Activated CD4-positive, CD25-positive, alpha-beta regulatory T cell treated with anti-CD3 and anti-CD28 coated beads, Interleukin-2, amount 50 U/mL, for 16 hours (primary cell): Measurements from ENCODE around the gene MED13L.

ENCODE experiments used
- DNase-seq: peaks from one replicate; pipeline ENCODE4 v3.0.0-alpha.2; 2020; ENCODE audit warnings: low read depth, low spot score

Gene MED13L

DNA sequence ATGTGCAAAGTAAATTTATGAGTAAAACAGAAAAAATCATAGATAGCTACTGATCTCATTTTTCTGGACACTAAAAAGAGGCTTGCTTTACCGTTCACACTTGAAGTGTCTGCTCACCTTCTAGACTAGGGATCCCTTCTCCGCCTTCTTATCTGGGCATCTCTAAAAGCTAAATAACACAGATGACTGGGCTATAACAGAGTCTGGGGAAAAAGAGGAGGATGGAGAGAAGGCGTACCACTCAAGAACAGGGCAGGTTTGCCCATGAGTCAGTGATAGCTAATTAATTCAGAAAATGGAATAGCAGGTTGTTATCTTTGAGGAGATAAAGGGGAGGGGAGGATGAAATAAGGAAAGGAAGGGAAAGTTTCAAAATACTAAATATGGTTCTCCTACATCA lies 185.3 kb downstream of the MED13L start:
- no peak for DNase-seq

DNA sequence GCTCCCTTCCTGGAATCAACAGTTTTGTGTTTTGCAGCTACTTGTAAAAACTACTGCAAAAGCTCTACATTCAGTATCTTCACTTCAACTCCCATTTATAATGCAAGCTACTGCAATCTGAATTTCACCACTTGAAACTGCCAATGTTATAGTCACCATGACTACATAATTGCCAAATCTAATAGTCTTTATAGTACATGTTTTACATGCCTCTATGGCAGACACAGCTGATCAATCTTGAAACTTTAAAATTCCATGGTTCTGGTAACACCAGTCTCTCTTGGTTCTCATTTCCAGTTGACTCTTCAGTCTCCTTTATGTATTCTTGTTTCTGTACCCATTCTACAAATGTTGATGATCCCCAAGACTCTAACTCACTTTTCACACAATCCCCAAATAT lies 185.9 kb downstream of the MED13L start:
- no peak for DNase-seq

DNA sequence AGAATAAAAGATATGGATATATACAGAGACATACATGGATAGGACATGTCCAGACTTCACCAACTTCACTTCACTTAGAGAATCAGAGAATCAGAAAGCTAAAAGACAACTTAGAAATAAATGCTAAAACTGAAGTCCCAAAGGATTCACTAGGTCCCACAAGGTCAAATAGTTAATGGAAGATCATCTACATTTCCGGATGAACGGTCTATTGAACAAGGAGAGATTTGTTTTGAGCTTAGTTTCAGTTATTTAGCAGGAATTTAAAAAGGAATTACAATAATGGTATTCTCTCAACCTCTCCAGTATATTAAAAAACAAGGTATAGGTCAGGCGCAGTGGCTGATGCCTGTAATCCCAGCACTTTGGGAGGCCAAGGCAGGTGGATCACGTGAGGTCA lies 187.0 kb downstream of the MED13L start:
- no peak for DNase-seq

DNA sequence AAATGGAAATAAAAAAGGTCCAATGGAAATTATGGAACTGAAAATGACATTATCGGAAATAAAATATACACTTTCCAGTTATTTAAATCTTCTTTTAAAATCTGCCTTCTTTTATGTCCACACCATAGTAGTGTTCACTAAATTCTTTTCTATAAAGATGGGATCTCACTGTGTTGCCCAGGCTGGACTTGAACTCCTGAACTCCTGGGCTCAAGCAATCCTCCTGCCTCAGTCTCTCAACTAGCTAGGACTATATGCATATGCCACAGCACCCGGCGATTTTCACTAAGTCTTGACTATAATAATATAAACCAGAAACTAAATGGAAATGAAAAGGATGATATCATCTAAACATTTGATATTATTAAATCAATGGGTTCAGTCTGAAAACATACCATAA lies 188.4 kb downstream of the MED13L start:
- DNase-seq, result no peak

DNA sequence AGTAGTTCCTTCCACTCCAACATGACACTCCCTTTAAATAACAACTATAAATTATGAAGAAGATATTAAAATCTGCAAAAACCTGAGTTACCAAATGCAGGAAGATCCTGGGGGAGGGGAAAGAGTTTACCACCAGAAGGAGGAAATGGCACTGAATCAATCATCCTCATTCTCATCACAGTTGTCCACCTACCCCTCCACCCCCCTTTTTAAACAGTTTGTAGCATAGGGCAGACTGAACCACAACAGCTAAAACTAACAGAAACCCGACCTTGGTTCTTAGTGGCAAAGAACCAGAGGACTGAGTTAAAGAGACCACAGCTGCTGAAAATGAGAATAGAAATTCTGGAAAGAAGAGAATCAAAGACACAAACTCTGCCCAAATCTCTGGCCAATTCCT lies 189.5 kb downstream of the MED13L start:
- DNase-seq, result no peak

DNA sequence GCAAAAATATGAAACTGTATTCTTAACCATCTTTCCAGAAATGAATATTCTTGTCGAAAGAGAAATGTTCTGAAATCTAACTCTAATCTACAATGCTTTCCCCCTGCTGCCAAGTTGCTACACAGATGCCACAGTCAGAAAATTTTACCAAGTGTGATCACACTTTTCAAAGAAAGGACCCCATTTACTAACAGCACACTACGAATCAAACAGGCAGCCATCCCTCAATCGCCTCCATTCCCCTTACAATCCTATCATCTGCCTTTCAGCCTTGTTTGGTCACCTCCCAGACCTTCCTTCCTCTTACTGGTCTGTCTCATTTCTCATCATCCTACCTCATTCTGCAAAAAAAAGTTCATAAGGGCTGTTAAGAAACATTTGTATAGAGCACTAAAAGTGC lies 190.1 kb downstream of the MED13L start:
- DNase-seq, result no peak

DNA sequence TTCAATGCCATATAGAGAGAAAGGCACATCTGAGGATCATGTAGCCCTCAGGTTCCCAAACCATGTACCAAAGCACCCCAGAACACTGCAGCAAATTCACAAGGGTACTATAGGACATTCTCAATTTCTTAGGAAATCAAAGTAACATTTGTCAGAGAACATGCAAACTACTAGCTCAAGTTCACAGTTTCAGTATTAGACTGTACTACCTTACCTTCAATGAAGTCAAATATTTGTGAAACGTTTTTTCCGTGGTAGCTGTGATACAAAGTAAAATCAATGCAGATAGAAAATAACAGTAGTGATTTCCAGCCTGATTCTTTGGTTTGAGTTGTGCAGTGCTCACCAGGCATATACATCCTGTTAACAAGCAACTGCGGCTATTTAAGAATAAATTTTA lies 197.1 kb downstream of the MED13L start:
- no peak for DNase-seq

DNA sequence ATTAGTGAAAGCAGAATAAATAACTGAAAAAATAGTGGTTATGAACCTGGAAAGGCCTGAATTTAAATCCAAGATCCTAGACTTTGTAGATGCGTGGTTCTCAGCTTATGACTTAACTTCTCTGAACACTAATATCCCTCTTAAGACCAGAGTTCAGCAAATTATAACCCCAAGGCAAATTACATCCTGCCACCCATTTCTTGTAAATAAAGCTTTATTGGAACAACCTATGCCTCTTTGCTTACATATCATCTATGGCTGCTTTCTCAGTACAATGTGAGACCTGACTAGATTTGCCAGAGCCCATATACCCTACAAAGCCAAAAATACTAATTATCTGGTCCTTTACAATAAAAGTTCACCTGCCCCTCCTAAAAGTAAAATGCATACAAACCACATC lies 199.1 kb downstream of the MED13L start:
- DNase-seq, result no peak

DNA sequence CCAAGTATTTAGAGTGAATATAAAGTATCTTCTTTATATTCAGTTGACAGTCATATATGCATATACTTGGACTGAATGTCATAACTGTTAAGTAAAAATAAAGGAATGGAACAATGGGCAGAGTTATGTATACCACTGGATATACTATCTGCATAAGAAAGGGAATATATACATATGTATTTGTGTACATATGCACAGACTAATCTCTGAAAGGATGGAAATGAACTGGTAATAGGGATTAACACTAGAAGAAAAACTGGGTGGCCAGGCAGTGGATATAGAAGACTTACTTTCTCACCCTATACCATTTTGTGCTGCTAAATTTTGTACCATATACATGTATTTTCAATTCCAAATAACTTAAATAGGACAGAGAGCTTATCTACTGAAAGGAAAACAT lies 200.1 kb downstream of the MED13L start:
- DNase-seq, result no peak

DNA sequence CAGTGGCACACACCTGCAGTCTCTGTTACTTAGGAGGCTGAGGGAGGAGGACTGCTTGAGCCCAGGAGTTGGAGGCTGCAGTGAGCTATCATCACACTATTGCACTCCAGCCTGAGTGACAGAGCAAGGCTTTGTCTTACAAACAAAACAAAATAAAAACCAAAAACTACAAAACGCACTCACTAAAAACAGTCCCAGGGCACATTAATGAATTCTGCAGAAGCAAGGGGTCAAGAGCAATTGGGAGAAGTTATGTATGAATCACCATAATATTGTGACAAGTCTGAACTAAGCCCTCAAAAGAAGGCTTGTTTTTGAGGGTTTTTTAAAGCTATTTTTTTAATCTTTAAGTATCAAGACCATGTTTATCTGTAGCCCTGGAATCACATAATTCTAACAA lies 201.1 kb downstream of the MED13L start:
- DNase-seq, result no peak

DNA sequence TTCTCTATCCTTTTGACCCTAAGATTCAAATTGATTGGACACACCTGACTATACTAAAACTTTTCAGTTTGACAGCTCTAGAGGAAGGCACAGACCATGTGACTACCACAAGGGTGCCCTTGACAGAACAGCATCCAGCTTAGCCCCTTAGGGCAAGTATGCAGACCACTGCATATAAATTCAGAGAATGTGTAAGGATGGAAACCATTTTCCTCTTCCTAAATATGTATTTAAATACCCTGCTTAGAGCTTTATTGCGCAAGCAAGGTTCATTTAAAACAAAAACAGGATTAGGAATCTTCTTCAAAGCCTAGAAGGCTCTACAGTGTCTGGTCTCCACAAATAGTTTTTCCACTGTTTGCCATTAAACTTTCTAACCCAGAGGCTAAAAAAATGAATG lies 202.8 kb downstream of the MED13L start:
- DNase-seq, result no peak

DNA sequence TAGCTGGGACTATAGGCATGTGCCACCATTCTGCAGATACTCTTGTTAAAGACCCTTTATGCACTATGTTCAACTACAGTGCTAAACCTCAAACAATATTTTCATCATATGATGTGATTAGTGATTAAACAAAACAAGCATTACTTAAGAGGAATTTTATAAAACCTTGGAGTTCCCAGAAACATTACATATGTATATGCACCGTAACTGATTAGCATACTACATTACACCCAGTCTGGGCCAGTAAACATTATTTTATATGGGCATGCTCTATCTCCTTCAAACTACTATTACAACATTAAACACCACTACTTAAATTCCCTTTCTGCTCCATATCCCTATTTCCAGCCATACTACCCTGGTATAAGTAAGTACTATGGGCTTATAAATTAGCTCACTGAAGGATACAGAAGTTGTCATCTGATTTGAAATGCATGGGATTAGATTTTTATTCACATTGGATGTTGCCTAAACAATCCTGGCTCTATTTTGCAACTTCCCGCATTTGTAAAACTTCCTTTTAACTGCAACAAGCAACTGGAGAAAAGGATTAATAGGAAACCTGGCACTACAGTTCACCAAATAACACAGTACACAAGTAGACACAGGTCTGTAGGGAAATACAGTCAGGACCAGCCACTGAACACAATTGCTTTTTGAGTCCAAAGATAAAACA lies 205.8 kb downstream of the MED13L start:
- DNase-seq, result no peak

DNA sequence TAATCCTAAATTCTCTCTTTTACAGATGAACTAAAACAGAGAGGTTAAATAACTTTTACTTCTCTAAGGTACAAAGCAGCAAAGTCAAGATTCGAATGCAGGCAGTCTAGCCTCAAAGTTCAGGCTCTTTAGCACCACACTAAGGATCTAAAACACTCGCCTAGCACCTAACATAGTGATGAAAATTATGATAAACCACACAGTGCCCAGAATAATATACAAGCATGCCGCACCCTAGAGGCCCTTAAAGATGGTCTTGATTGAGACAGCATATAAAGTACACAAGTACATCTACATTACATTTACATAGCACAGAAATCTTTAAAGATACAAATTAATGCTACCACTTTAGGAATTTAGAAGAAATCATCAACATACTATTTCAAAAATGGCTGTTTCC lies 207.0 kb downstream of the MED13L start:
- no peak for DNase-seq

DNA sequence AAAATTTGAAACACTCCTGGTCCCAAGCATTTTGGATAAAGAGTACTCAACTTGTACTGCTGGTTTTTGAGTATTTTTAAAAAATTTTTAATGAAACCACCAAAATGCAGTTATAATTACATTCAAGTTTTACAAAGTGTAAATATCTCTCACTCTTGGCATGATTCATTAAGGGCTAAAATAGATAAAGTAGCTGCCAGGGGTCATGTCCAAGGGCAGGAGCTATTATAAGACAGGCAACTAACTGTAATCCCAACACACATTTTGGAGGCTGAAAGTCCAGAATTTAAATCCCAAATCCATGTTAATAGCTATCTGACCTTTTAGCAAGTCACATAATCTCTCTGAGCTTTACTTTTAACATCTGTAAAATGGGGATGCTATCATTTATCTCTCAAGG lies 207.6 kb downstream of the MED13L start:
- no peak for DNase-seq

DNA sequence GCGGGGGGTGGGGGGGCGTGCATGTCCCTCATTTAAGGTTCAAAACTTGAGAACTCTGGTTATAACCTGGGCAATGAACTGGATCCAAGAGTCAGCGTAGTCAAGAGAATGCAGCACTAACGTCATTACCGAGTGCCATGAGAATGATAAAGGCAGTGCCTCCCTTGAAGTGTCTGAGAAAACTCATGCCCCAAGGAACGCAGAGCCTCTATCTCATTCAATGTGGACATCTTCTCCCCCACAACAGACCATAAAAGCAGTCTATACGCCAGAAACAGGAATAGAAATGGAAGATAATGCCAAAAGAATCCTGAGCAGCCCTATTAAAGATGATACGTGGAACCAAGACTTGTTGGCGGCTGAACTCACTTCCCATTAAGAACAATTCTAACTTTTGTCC lies 208.6 kb downstream of the MED13L start:
- no peak for DNase-seq

DNA sequence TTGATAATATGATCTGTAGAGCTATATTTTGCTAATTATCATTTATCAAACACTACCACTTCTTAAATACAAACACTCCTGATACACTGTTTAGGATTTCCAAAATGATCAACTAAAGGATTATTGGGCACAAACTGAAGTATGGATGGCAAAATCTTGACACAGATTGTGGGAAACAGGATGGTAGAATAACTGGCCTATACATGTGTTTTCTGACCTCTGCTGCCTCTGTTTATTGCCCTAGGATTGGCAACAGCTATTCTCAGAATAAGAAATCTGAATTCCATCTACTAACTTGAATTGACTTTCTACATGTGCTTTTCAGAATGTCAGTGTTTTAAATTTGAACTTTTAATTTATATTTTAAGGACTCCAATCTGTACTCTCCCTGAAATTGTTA lies 209.1 kb downstream of the MED13L start:
- no peak for DNase-seq

DNA sequence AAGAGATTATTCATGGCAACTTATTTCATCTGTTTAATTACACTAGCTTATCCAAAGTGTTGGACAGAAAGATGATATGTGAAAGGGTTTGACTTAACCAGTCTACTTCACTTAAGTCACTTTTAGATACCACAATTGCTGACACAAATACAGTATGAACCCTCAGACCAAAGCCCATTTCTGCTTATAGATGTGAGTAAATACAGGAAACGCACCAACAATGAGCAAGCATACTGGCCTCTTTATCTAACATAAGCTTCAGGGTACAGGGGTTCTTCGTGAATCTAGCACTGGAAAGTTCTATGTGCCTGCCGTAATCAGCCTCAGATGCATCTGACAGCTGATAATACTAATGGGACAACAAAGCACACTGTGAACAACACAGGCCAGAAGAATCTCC lies 209.6 kb downstream of the MED13L start:
- DNase-seq, result no peak

DNA sequence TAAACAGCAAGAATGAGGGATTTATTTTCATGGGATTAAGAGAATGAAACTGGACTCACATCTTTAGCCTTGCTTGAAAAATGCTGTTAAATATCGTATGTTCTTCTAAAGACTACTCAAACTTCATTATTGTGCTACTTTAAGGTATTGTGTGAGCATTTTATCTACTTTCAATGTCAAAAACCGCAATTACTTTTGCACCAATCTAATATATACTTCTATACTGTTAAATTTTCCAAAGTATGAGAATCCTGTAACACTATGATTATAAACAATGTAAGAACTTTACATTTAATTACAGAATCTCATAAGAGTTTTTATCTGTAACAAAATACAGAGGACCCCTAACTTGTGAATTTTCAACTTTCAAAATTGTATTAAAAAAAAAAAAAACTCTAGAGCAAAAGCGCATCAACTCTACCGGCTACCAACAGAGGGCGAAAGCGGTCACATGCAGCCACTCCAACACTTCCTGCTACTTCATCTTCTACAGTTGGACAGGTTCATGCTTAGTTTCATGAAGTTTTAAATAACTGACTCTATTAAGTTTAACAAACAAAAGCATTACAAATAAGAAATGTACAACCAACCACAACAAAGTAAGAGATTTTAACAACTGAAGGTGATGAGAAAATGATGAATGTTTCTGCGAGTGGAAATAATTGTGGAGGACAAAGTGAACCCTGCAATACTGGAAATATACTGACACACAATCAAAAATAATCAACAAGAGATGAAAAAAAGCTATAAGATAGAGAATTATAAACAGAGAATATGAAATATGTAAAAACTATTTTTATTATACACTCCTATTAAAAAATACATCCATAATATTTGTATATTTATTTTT lies 210.9 kb downstream of the MED13L start:
- DNase-seq, result peak; percentile 11

DNA sequence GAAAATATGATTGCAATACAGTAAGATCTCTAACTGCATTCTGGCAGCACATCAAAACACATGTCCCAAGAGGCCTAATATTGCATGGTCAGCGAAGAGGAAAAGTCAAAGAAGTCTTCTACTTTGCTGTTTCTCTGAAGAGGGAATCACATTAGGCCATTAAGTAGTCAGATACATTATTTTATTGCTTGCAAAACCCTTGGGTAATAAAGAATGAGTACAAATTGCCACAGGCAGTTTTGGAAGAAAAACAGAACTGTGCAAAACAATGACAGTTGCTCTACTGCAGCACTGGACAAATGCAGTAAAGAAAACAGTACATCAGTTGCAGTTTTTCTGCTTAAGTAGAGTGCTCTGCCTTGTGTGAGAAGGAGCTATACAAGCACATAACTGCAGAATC lies 211.9 kb downstream of the MED13L start:
- DNase-seq, result no peak

DNA sequence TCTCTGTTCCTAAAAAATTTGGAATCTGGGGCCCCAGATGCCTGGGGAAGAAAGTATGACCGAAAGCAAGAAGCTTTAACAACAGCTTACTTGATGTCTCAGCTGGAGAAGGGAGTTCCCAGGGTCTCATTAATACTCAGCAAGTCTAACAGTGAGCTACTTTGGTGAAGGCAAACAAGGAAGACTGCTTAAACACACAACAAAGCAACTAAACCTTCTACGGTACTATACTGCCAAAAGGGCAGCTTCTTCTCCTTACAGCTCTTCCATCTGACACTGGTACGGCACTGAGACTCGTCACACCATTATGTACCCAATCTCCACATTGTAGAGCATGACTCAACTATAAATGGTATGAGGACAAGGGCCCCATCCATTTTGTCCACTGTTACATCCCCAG lies 213.0 kb downstream of the MED13L start:
- DNase-seq, result no peak

DNA sequence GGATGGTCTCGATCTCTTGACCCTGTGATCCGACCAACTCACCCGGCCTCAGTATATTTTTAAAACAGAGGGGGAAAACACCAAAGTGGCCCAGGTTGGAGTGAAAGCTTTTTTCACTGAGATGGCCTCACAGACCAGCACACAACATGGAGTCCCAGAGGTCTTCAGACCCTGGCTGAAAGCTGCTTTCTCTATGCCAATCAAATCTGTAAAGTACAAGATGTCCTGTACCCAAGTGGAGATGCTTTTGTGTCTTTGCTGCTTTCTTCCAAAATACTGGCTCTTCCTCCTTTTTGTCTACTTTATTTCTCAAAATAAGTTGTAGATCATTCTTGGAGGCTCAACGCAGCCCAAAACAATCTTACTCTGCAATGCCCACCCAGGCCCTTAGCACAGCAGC lies 214.8 kb downstream of the MED13L start:
- DNase-seq, result no peak

DNA sequence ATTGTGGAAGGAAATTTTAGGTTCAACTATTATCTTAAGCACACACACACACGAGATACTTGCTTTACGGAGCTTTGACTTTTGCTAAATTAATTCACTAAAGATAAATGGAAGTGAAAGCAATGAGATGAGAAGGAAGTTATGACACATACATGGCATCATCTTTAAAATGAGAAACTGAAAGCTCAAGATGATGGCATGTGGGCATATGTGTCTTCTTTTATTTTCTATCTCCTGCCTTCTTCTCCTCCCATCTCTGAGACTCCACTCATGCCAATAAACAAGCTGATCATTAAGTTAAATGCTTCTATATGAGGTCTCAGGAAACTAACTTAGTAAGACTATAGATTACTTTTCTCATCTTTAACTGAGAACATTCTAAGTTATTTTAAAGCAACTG lies 216.7 kb downstream of the MED13L start:
- no peak for DNase-seq

DNA sequence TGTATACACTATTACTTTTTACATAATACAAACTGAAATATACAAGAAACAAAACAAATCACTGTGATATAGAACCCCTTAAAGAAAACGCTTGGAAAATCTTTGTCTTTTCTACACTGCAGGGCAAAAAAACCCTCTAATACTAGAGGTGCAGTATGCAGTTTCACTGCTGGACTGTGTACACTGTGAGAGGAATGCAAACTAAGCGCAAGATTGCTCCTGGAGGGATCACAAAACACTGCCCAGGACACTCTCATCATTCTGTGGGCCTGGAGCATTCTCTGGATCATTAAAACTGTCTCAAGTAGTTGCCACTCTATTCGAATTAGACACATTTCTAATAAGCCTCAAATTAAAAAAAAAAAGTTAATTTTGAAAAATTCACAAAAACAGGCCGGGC lies 217.6 kb downstream of the MED13L start:
- no peak for DNase-seq
